ENCODE data around the gene RFT1. TPM values are rescaled to one million over a fixed set of nuclear protein-coding genes. Genes with fewer than 3 reads are reported as not detected.

The RFT1 gene
- total RNA-seq, 4 donors from 2014 or later: 2.2 to 10.3 (median 8.5) TPM

DNA sequence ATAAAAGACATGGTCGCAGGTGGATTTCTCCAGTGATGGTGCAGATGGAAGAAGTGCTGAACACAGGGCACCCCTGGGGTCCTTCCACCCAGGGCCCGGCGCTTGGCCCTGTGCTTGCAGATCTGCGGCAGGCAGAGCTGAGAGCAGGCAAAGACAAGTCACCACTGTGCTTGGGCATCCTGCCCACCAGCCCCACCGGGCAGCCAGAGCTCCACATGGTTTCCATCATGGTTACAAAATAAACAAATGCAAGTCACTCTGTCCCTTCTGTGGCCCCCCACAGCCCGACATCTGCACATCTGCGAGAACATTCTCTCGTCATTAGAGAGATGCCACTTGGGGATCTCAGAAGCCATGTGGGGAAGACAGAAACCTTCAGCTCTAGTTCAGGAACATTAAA lies 46.7 kb downstream of the RFT1 start:
- Histone ChIP-seq H3K9me3 (no peaks in the 10 kb centered on the region), H3K4me1 (no peaks in the 10 kb centered on the region), H3K36me3 (no peaks in the 10 kb centered on the region), H3K27me3 (no peaks in the 10 kb centered on the region), H3K4me3 (no peak overlapping the region), H3K27ac (no peak overlapping the region)
- intact Hi-C loops (cut with DNase I; ENCODE audit: low total_unique reads) (no loop called here), in situ Hi-C loops (cut with MboI; ENCODE audit: low pct_ligation_motif_present in 1 of 4, low pct_unique_long_range_greater_than_20kb in 1 of 4, low sequenced_read_pairs in 3 of 4) (loop anchor here in 1 of 4 donors (25.0 kb wide), 1 partner anchor 246 kb away; the partner anchor contains the start of genes ITIH4 and MUSTN1)
- no peak for DNase-seq
- WGBS, 2 donors (ENCODE audit: low coverage in 1 of 2): 66% methylated on average over 8 of the region's 8 CpGs; no CpG with 5 or more reads in 1 of the 2 donors
- peak in 1 of 3 donors; percentile 11 for TF ChIP-seq POLR2AphosphoS5 (IDR thresholded peaks at IDR 0.05)
- no peak for TF ChIP-seq CTCF (IDR thresholded peaks at IDR 0.05)

- Histone ChIP-seq H3K27me3 (no peaks in the 10 kb centered on the region), H3K36me3 (no peaks in the 10 kb centered on the region), H3K4me3 (no peak overlapping the region), H3K9me3 (no peaks in the 10 kb centered on the region), H3K27ac (no peak overlapping the region), H3K4me1 (no peaks in the 10 kb centered on the region)
- DNase-seq: no peak
- intact Hi-C loops (cut with DNase I; ENCODE audit: low total_unique reads): no loop called here
- WGBS, 2 donors (ENCODE audit: low coverage in 1 of 2): 86 to 100% methylated on average over 3 to 8 of the region's 8 CpGs
- in situ Hi-C loops (cut with MboI; ENCODE audit: low pct_ligation_motif_present in 1 of 4, low pct_unique_long_range_greater_than_20kb in 1 of 4, low sequenced_read_pairs in 3 of 4): loop anchor here in 1 of 4 donors (25.0 kb wide), 1 partner anchor 245 kb away; the partner anchor contains the start of genes ITIH4 and MUSTN1
- TF ChIP-seq EP300 (IDR thresholded peaks at IDR 0.05; ENCODE audit: low read depth): no peak
- no peak for TF ChIP-seq CTCF (IDR thresholded peaks at IDR 0.05)
- no peak for TF ChIP-seq POLR2AphosphoS5 (IDR thresholded peaks at IDR 0.05)
Measured at GRCh38 chr3:53082736-53083135, 47.5 kb downstream of the RFT1 start.

GRCh38 chr3:53081318-53081717 lies 48.9 kb downstream of the RFT1 start:
- no peak overlapping the region for H3K4me3 ChIP-seq
- no peak for DNase-seq
- no peak overlapping the region for H3K27ac ChIP-seq
- intact Hi-C loops (cut with DNase I; ENCODE audit: low total_unique reads): no loop called here
- in situ Hi-C loops (cut with MboI; ENCODE audit: low pct_ligation_motif_present in 1 of 4, low pct_unique_long_range_greater_than_20kb in 1 of 4, low sequenced_read_pairs in 3 of 4): loop anchor here in 1 of 4 donors (25.0 kb wide), 1 partner anchor 244 kb away; the partner anchor contains the start of genes ITIH4 and MUSTN1
- H3K9me3 ChIP-seq: no peaks in the 10 kb centered on the region
- H3K27me3 ChIP-seq: no peaks in the 10 kb centered on the region
- TF ChIP-seq POLR2AphosphoS5 (IDR thresholded peaks at IDR 0.05) (no peak), CTCF (IDR thresholded peaks at IDR 0.05) (no peak), EP300 (IDR thresholded peaks at IDR 0.05; ENCODE audit: low read depth) (no peak), POLR2A (IDR thresholded peaks at IDR 0.05) (no peak)
- no peaks in the 10 kb centered on the region for H3K36me3 ChIP-seq
- H3K4me1 ChIP-seq: no peaks in the 10 kb centered on the region
- WGBS, 2 donors (ENCODE audit: low coverage in 1 of 2): 92% methylated on average over 2 to 5 of the region's 5 CpGs

DNA sequence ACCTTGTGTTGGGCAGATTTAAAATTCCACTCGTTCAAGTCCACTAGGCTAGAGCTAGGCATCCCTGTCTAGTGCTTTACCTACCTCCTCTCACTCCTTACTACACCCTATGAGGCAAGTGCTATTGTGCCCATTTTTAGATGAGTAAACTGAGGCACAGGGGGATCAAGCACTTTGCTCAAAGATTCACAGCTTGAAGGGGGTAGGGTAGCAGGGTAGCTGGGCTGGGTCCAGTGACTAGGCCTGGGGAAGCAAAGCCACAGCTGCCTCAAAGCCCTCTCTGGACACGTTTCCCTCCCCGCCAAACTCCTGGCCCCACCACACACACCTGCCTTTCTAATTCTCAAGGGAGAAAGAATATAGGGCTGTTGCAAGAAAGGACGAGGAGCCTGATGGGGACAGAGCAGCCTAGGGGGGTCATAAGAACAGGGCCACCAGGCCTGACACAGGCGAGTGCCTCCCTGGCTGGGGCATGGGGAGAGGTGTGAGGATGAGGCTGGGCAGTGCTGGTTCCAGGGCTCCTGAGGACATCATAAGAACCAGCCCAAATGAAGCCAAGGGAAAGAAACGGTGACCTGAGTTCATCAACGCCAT lies 49.5 kb downstream of the RFT1 start:
- WGBS, 2 donors (ENCODE audit: low coverage in 1 of 2): 65 to 80% methylated on average over 4 to 7 of the region's 7 CpGs
- in situ Hi-C loops (cut with MboI; ENCODE audit: low pct_ligation_motif_present in 1 of 4, low pct_unique_long_range_greater_than_20kb in 1 of 4, low sequenced_read_pairs in 3 of 4) (loop anchor here in 1 of 4 donors (25.0 kb wide), 1 partner anchor 243 kb away; the partner anchor contains the start of genes ITIH4 and MUSTN1), intact Hi-C loops (cut with DNase I; ENCODE audit: low total_unique reads) (no loop called here)
- H3K27ac ChIP-seq: no peak overlapping the region
- no peaks in the 10 kb centered on the region for H3K4me1 ChIP-seq
- H3K4me3 ChIP-seq: no peak overlapping the region
- no peaks in the 10 kb centered on the region for H3K36me3 ChIP-seq
- no peak for DNase-seq
- H3K27me3 ChIP-seq: no peaks in the 10 kb centered on the region
- no peaks in the 10 kb centered on the region for H3K9me3 ChIP-seq
- TF ChIP-seq EP300 (IDR thresholded peaks at IDR 0.05; ENCODE audit: low read depth) (no peak), POLR2AphosphoS5 (IDR thresholded peaks at IDR 0.05) (no peak), CTCF (IDR thresholded peaks at IDR 0.05) (no peak), POLR2A (IDR thresholded peaks at IDR 0.05) (no peak)

Data from transverse colon (tissue), 4 donors.